Measurements from ENCODE around the gene ZSWIM6.

Gene ZSWIM6

GRCh38 chr5:61467766-61468482, 135.9 kb downstream of the ZSWIM6 start:
- no peak for TF ChIP-seq CTCF (IDR thresholded peaks at IDR 0.05; ENCODE audit: insufficient read depth, low read depth, low read length, missing control alignments)
- no peak overlapping the region for H3K4me3 ChIP-seq (ENCODE audit: low read length)
- DNase-seq (ENCODE audit: low read depth): no peak

- no peak for DNase-seq (ENCODE audit: low read depth)
- H3K4me3 ChIP-seq (ENCODE audit: low read length): no peak overlapping the region
- no peak for TF ChIP-seq CTCF (IDR thresholded peaks at IDR 0.05; ENCODE audit: insufficient read depth, low read depth, low read length, missing control alignments)
Observed at GRCh38 chr5:61468483-61468865, 136.4 kb downstream of the ZSWIM6 start.

- H3K4me3 ChIP-seq (ENCODE audit: low read length): no peak overlapping the region
- no peak for DNase-seq (ENCODE audit: low read depth)
- TF ChIP-seq CTCF (IDR thresholded peaks at IDR 0.05; ENCODE audit: insufficient read depth, low read depth, low read length, missing control alignments): no peak
Observed at GRCh38 chr5:61471352-61471751, 139.3 kb downstream of the ZSWIM6 start.

GRCh38 chr5:61472172-61472958, 140.3 kb downstream of the ZSWIM6 start:
- no peak for TF ChIP-seq CTCF (IDR thresholded peaks at IDR 0.05; ENCODE audit: insufficient read depth, low read depth, low read length, missing control alignments)
- DNase-seq (ENCODE audit: low read depth): no peak
- H3K4me3 ChIP-seq (ENCODE audit: low read length): no peak overlapping the region

- no peak for DNase-seq (ENCODE audit: low read depth)
- no peak for TF ChIP-seq CTCF (IDR thresholded peaks at IDR 0.05; ENCODE audit: insufficient read depth, low read depth, low read length, missing control alignments)
- no peak overlapping the region for H3K4me3 ChIP-seq (ENCODE audit: low read length)
Observed at GRCh38 chr5:61474746-61475145, 142.7 kb downstream of the ZSWIM6 start.

- no peak overlapping the region for H3K4me3 ChIP-seq (ENCODE audit: low read length)
- no peak for DNase-seq (ENCODE audit: low read depth)
- TF ChIP-seq CTCF (IDR thresholded peaks at IDR 0.05; ENCODE audit: insufficient read depth, low read depth, low read length, missing control alignments): no peak
Observed at GRCh38 chr5:61477788-61478187, 145.7 kb downstream of the ZSWIM6 start.
